Activated CD8-positive, alpha-beta memory T cell treated with anti-CD3 and anti-CD28 coated beads, Interleukin-2, amount 50 U/mL, for 4 hours (primary cell): ENCODE data around the gene SMG9.
"Not testable (repeated sequence)": the region's sequence is repeated elsewhere in the genome, so short reads cannot be mapped to it uniquely, and the experiment has no call there.

ENCODE experiments used
- DNase-seq: peaks from one replicate; pipeline ENCODE4 v3.0.0-alpha.2; 2020

The SMG9 gene

DNA sequence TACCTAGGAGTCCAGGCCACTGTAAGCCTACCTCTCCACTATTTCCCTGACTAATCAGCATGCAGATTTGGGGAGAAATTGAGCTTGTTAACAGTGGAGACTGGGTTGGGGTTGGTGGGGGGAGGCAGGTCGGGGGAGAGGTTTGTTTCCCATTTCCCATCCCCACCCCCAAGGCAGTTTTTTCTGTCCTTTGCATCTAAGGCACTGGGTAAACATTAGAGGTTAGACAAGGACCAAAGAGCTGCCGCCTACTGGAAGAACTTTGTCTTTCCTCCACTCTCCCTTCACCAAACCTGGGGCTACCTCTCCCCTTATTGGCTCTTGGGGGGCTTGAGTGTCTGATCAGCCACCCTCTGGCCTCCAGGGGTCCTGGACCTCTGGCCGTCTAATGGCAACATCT is 25.1 kb upstream of the SMG9 start:
- DNase-seq, result no peak

DNA sequence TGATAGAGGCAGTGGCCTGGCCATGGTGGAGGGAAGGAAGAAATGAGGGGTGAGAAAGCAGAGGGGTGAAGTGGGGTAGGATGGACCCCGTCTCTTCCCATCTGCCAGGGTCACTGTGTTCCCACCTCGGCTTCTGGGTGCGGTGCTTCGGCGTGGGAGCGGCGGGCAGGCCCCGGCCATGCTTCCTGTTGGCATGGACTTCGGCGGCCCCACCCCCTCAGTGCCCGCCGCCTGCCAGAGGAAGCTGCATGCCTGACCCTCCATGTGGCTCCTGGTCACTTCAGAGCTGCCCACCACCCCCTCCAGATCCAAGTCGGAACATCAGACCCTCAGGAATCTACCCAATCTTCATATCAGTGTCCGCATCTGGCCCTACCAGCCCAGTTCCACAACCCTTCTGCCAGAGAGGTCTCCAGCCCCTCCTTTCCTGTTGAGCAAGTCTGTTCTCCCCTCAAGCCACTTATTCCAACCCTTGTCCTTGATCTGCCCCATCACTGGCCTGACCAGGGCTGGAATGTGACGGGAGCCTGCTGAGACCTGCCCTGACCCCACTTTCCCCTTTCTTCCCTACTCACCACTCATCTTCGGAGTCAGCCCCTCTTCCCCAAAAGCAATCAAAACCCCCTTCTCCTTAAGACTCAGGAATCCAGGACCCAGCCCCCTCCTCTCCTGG is 24.5 kb upstream of the SMG9 start:
- DNase-seq, result no peak

DNA sequence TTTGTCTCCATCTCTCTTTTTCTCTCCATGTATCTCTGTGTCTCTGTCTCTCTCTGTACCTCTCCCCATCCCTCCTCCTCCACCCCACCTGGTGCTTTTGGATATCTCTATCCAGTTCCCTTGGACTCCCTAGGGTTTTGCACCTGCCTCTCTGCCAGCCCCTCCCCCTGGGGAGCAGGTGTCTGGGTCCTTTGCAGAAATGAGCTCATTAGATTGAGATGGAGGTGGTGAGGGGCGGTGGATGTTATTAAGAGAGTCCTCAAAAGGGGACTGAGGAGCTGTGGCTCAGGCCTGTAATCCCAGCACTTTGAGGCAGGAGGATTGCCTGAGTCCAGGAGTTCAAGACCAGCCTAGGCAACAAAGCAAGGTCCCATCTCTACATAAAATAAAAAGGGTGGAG is 23.9 kb upstream of the SMG9 start:
- no peak for DNase-seq

- no peak for DNase-seq
Observed at GRCh38 chr19:43777163-43777695, 22.5 kb upstream of the SMG9 start.

GRCh38 chr19:43776286-43776685 is 21.5 kb upstream of the SMG9 start:
- DNase-seq, result peak; percentile 60

GRCh38 chr19:43775299-43775890 is 20.6 kb upstream of the SMG9 start:
- DNase-seq, result no peak

GRCh38 chr19:43774940-43775258 is 20.1 kb upstream of the SMG9 start:
- not testable (repeated sequence) for DNase-seq

GRCh38 chr19:43774103-43774939 is 19.6 kb upstream of the SMG9 start:
- no peak for DNase-seq

DNA sequence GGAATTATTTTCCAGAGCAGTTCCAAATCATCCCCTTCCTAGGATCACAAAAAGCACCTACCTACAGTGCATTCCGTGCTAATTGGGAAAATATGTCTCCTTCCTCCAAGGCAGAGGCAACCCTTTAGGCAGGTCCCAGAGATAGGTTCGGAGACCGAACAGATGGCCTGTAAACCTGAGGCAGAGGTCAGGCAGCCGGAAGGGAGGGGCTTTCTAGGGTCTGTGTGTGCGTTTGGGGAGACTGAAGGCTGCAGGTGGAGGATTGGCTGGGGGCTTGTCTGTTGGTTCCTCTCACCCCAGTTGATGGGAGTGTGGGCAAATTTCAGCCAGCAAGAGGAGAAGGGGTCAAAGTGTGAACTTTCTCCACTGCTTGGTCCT is 19.0 kb upstream of the SMG9 start:
- no peak for DNase-seq

GRCh38 chr19:43769256-43769655 is 14.5 kb upstream of the SMG9 start:
- no peak for DNase-seq

GRCh38 chr19:43768273-43769050 is 13.7 kb upstream of the SMG9 start:
- no peak for DNase-seq

GRCh38 chr19:43767818-43768217 is 13.1 kb upstream of the SMG9 start:
- DNase-seq, result no peak

- no peak for DNase-seq
Observed at GRCh38 chr19:43767316-43767715, 12.6 kb upstream of the SMG9 start.

DNA sequence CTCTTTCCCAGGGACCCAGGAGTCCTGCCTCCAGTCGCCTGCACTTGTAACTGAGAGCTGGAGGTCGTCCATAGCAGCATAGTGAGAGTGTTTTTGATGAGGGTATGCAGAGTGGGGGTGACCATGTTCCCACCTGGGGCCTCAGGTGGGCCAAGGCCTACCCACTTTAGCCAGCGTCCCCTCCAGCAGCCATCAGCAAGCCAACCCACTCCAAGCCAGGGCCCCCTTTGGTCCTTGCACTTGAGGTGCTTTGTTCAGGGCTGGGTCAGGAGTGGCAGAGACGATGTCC is 11.9 kb upstream of the SMG9 start:
- no peak for DNase-seq

DNA sequence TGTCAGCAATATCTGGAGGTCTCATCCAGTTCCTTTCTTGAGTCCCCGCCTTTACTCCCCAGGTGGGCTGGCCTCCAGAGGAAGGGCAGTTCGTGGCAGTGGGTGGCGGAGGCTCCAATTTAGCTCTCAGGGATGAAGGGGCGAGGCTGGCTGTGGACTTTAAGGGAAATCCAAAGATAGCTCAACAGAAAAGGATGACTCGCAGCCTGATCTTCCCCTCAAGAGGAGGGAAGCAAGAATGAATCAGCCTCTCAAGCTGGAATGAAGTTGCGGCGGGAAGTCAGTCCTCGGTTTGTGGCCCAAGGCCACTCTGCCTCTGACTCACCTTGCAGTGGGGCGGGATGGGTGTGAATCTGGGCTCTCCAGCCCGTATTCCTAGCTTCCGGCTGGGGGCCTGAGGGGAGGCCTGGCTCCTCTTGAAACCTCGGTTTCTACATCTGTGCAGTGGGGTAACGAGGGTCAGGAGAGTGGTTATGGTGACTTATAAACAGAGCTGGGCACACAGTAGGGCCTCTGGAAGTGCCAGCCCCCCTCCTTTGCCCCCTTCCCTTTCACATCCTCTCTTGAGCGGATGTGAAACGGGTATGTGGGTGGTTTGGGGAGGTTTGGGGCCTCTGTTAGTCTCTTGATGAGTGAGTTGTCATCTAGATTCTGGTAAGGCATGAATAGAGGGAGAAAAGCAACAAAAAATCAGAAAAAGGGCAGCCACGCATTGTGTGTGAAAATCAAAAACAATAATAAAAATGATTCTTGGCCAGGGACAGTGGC is 10.5 kb upstream of the SMG9 start:
- DNase-seq, result peak; percentile 61

- not testable (repeated sequence) for DNase-seq
Observed at GRCh38 chr19:43764684-43765083, 9.9 kb upstream of the SMG9 start.

- no peak for DNase-seq
Observed at GRCh38 chr19:43763473-43763939, 8.7 kb upstream of the SMG9 start.

- DNase-seq, result no peak
Observed at GRCh38 chr19:43762814-43763213, 8.1 kb upstream of the SMG9 start.

DNA sequence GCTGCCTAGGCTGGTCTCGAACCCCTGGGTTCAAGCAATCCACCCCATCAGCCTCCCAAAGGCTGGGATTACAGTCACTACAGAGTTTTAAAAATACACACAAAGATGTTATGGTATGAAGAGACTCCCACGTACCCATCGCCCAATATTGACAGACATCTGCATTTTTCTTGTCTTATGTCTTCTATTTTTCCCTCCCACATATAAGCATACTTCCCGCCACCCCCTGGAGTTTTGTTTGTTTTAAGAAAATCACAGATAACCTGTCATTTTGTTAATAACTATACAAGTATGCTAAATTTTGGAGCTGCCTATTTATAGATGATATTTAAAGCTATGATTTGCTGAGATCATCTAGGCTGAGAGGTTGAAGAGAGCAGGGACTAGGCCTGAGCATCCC is 6.2 kb upstream of the SMG9 start:
- no peak for DNase-seq

DNA sequence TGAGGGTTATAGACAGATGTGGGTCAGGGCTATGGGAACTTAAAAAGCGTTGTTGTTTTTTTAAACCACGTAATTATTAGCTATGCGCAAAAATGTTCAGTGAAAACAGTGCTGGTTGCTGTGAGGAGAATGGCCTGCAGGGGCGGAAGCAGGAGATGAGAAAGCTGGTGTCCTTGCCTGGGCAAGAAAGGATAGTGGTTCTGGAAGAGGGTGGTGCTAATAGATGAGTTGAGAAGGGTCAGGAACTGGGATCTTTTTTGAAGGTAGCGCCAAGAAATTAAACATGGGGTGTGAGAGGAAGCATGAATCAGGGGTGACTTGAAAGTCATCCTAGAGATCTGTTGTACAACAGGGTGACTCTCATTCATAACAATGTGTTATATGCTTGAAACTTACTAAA is 4.8 kb upstream of the SMG9 start:
- no peak for DNase-seq

DNA sequence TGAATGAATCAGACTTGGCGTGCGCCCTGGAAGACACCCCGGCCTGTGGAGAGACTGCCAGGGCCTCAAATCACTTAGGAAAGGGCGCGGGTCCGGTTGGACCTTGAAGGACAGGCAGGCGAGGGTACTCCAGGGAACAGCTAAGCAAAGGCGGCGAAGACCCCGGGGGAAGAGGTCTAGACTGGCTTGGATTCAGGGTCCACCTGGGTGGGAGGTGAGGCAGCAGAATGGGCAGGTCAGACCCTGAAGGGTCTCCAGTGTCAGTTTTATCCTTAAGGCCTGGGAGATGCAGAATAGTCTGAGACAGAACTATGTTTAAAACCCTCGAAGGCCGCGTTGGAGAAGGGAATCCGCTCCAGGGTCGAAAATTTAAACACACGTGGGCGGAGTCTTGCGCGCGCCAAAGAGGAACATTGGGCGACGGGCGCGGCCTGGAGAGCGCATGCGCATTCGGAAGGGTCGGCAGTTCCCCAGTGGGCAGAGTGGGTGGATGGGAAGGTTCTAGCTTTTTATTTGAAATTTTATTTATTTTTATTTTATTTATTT is 567 bp upstream of the SMG9 start:
- DNase-seq, result peak; percentile 72

DNA sequence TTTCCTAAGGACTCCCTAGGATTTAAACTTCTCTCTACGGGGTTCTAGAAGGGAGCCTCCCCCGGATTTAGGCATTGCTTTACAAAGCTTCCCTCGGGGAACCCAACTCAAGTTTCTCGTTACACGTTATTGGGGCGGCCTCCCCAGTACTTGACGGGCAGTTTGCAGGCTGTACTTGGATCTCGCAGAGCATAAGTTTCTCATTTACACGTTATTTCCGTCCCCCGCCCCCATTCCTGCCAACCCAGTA is 584 bp downstream of the SMG9 start:
- no peak for DNase-seq
